AG08395 (cell line): ENCODE results near the gene NUDT5.

ENCODE experiments used
- DNase-seq: peaks from one replicate; pipeline ENCODE4 v3.0.0; 2012; ENCODE audit warnings: mixed read lengths, low spot score

The NUDT5 gene

GRCh38 chr10:12164085-12164484 is 31.6 kb downstream of the NUDT5 start:
- no peak for DNase-seq

- no peak for DNase-seq
Measured at GRCh38 chr10:12162927-12163326, 32.8 kb downstream of the NUDT5 start.

- DNase-seq, result no peak
Measured at GRCh38 chr10:12160664-12161063, 35.0 kb downstream of the NUDT5 start.

- DNase-seq, result no peak
Measured at GRCh38 chr10:12158111-12158510, 37.6 kb downstream of the NUDT5 start.

- no peak for DNase-seq
Measured at GRCh38 chr10:12156367-12157123, 39.1 kb downstream of the NUDT5 start.

- no peak for DNase-seq
Measured at GRCh38 chr10:12154516-12154915, 41.2 kb downstream of the NUDT5 start.

GRCh38 chr10:12150163-12150562 is 45.5 kb downstream of the NUDT5 start:
- no peak for DNase-seq

- no peak for DNase-seq
Measured at GRCh38 chr10:12144538-12144937, 51.2 kb downstream of the NUDT5 start.

- DNase-seq, result no peak
Measured at GRCh38 chr10:12140038-12140437, 55.7 kb downstream of the NUDT5 start.

- DNase-seq, result no peak
Measured at GRCh38 chr10:12135631-12136030, 60.1 kb downstream of the NUDT5 start.

- DNase-seq, result peak; percentile 66
Measured at GRCh38 chr10:12130237-12130872, 65.3 kb downstream of the NUDT5 start.

- DNase-seq, result peak; percentile 100
Measured at GRCh38 chr10:12129222-12130111, 66.2 kb downstream of the NUDT5 start, which contains the start of gene SEC61A2. TSS of gene SEC61A2 (plus strand) at chr10:12129677. CDS start at chr10:12129788, 111 bp downstream.

GRCh38 chr10:12121673-12122072 is 74.0 kb downstream of the NUDT5 start:
- DNase-seq, result no peak
